Hepatocyte (in vitro differentiated cells): ENCODE measurements around the gene IL1RAPL2.

Experiments used
- CTCF ChIP-seq: fragments of 200-600 bp; sonication (generic); IDR thresholded peaks from 2 replicates; pipeline ENCODE4 v1.5.1; 2016; ENCODE audit warnings: antibody characterized with exemption, mild to moderate bottlenecking; ENCODE audit not compliant: poor library complexity
- EZH2 ChIP-seq: fragments of 200-600 bp; sonication (generic); IDR thresholded peaks from 2 replicates; pipeline ENCODE4 v1.6.1; 2016; ENCODE audit warnings: antibody characterized with exemption, mild to moderate bottlenecking, borderline replicate concordance
- EZH2phosphoT487 ChIP-seq: fragments of 200-600 bp; sonication (generic); IDR thresholded peaks from one replicate; pipeline ENCODE4 v1.6.1; 2018; ENCODE audit warnings: antibody characterized with exemption, mild to moderate bottlenecking, low read depth, moderate library complexity; ENCODE audit not compliant: unreplicated experiment, severe bottlenecking

GRCh38 chrX:105263801-105264200 lies 697.8 kb downstream of the IL1RAPL2 start:
- TF ChIP-seq CTCF: no peak
- no peak for TF ChIP-seq EZH2phosphoT487
- no peak for TF ChIP-seq EZH2
